Adipocyte (in vitro differentiated cells): Measurements from ENCODE around the gene KCNMA1.

Experiments
- DNase-seq: peaks from one replicate; pipeline ENCODE4 v3.0.0-alpha.2; 2015; ENCODE audit warnings: low read depth
- H3K27me3 ChIP-seq: replicated peaks from 2 replicates; pipeline ENCODE4 v1.7.0; 2013; ENCODE audit warnings: mild to moderate bottlenecking, low read length, moderate library complexity; ENCODE audit not compliant: control insufficient read depth, insufficient read depth
- H3K36me3 ChIP-seq: 2 replicates; pipeline ENCODE4 v1.7.0; 2013; ENCODE audit warnings: low read length, mild to moderate bottlenecking, moderate library complexity; ENCODE audit not compliant: control insufficient read depth, insufficient read depth, severe bottlenecking
- H3K4me1 ChIP-seq: 2 replicates; pipeline ENCODE4 v1.7.0; 2013; ENCODE audit warnings: mild to moderate bottlenecking, low read length, moderate library complexity; ENCODE audit not compliant: control insufficient read depth, insufficient read depth
- H3K4me3 ChIP-seq: 2 replicates; pipeline ENCODE4 v1.7.0; 2013; ENCODE audit warnings: mild to moderate bottlenecking, low read length, moderate library complexity
- H3K9ac ChIP-seq: 2 replicates; pipeline ENCODE4 v1.7.0; 2013; ENCODE audit warnings: mild to moderate bottlenecking, low read length, moderate library complexity
- H3K9me3 ChIP-seq: 2 replicates; pipeline ENCODE4 v1.7.0; 2013; ENCODE audit warnings: mild to moderate bottlenecking, low read length, moderate library complexity; ENCODE audit not compliant: control insufficient read depth

Gene KCNMA1

GRCh38 chr10:76911184-76911583 is 726.4 kb downstream of the KCNMA1 start:
- no peaks in the 10 kb centered on the region for H3K36me3 ChIP-seq
- H3K4me3 ChIP-seq, result no peak overlapping the region
- peak; percentile 10 for DNase-seq
- H3K4me1 ChIP-seq, result peaks cover 12% of the 10 kb centered on the region
- no peaks in the 10 kb centered on the region for H3K27me3 ChIP-seq
- no peaks in the 10 kb centered on the region for H3K9me3 ChIP-seq
- no peak overlapping the region for H3K9ac ChIP-seq

- H3K9ac ChIP-seq, result no peak overlapping the region
- DNase-seq, result no peak
- H3K36me3 ChIP-seq, result no peaks in the 10 kb centered on the region
- H3K27me3 ChIP-seq, result no peaks in the 10 kb centered on the region
- no peaks in the 10 kb centered on the region for H3K9me3 ChIP-seq
- peaks cover 12% of the 10 kb centered on the region for H3K4me1 ChIP-seq
- H3K4me3 ChIP-seq, result no peak overlapping the region
Observed at GRCh38 chr10:76910184-76910962, 727.2 kb downstream of the KCNMA1 start.

DNA sequence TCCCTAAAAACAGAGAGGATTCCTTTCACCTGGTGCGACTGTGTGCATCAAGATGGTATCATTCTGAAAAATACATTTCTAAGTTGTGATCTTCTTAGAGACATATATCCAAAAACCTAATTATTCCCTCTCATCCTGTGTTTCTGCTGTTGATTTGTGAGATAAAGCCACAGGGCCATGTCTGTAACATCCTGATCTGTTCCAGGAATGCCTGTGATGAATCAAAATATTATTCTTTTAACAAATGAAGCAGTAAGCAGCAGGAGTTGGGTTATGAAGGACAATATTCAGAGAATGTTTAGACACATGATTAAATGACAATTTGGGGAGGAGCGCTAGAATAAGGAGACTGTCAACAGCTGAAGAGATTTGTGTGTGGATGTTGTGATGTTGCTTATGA is 731.4 kb downstream of the KCNMA1 start:
- Histone ChIP-seq H3K4me1 (peaks cover 12% of the 10 kb centered on the region), H3K36me3 (no peaks in the 10 kb centered on the region), H3K4me3 (no peak overlapping the region), H3K9me3 (no peaks in the 10 kb centered on the region), H3K9ac (no peak overlapping the region), H3K27me3 (no peaks in the 10 kb centered on the region)
- DNase-seq, result no peak

GRCh38 chr10:76905251-76905650 is 732.4 kb downstream of the KCNMA1 start:
- DNase-seq, result no peak
- Histone ChIP-seq H3K9me3 (no peaks in the 10 kb centered on the region), H3K4me3 (no peak overlapping the region), H3K27me3 (no peaks in the 10 kb centered on the region), H3K9ac (no peak overlapping the region), H3K36me3 (no peaks in the 10 kb centered on the region), H3K4me1 (peaks cover 5% of the 10 kb centered on the region)

- H3K9me3 ChIP-seq, result no peaks in the 10 kb centered on the region
- no peak overlapping the region for H3K9ac ChIP-seq
- H3K4me1 ChIP-seq, result no peaks in the 10 kb centered on the region
Observed at GRCh38 chr10:76903387-76903945, 734.1 kb downstream of the KCNMA1 start.

GRCh38 chr10:76902949-76903348 is 734.7 kb downstream of the KCNMA1 start:
- no peaks in the 10 kb centered on the region for H3K9me3 ChIP-seq
- no peaks in the 10 kb centered on the region for H3K36me3 ChIP-seq
- no peak for DNase-seq
- no peaks in the 10 kb centered on the region for H3K27me3 ChIP-seq
- H3K4me3 ChIP-seq, result no peak overlapping the region
- no peak overlapping the region for H3K9ac ChIP-seq
- H3K4me1 ChIP-seq, result no peaks in the 10 kb centered on the region

More at GRCh38 chr10:76903387-76903945, 734.1 kb downstream of the KCNMA1 start:
- no peak for DNase-seq
- Histone ChIP-seq H3K27me3 (no peaks in the 10 kb centered on the region), H3K4me3 (no peak overlapping the region), H3K36me3 (no peaks in the 10 kb centered on the region)

DNA sequence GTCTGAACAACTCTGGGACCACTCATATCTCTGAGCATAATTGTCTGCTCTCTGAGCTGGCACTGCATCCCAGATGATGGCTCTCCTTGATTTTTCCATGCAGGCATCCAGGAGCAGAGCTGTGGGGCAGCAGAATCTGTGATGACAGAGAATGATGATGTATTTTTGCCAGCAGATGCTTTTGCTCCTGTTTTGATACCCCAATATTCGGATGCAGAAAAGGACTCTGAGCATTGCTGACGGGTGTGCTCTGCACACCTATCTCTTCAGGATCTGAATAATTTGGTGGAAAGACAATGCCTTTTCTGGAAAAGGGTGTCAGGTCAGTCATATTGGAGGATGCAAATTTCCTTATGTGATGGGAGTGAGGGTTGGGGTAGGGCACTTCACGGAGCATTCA is 735.9 kb downstream of the KCNMA1 start:
- Histone ChIP-seq H3K4me3 (no peak overlapping the region), H3K9ac (no peak overlapping the region), H3K27me3 (no peaks in the 10 kb centered on the region), H3K9me3 (no peaks in the 10 kb centered on the region), H3K4me1 (no peaks in the 10 kb centered on the region), H3K36me3 (no peaks in the 10 kb centered on the region)
- DNase-seq, result no peak

DNA sequence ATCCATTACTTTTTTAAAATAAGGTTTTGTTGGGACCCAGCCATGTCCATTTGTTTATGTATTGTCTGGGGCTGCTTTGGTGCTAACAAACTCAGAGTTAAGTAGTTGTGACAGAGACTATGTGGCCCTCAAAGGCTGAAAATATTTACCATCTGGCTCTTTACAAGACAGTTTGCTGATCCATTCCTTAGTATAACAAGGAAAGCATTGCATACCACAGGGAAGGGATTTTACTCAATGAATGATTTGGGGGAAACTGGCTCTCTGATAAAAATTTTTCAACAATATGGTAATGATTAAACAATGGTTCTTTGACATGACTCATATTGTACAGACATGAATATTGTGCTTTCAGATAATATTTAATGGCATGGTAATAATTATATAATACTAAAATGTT is 738.1 kb downstream of the KCNMA1 start:
- H3K4me1 ChIP-seq, result no peaks in the 10 kb centered on the region
- no peak overlapping the region for H3K4me3 ChIP-seq
- DNase-seq, result peak; percentile 70
- no peaks in the 10 kb centered on the region for H3K9me3 ChIP-seq
- H3K36me3 ChIP-seq, result no peaks in the 10 kb centered on the region
- no peak overlapping the region for H3K9ac ChIP-seq
- no peaks in the 10 kb centered on the region for H3K27me3 ChIP-seq

DNA sequence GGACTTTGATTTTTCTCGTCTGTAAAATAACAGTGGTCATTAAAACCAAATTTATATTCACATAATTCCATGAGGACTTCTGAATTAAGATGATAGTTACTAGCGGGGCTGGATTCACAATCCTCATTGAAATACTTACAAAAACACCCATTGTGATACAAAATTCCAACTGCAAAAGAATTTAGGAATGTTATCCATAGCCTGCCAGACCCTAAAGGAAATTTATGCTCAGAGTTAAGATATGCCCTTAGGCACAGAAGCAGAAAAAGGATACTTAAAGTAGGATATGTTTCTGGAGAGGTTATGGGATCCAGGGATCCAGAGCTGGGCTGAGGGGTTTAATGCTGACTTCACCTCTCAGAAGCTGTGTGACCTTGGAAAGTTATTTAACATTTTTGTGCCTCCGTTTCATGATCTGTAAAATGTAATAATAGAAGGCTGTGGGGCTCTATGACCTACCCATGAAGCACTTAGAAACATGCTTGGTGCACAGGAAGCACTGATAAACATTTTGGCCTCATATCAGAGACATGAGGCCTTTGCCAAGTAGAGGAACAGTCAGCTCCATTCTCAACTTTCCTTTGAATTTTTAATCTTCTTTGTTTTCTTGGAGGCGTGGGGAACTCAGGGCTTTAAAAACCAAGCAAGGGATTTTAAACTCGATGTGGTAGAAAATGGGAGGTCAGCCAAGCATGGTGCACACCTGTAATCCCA is 744.7 kb downstream of the KCNMA1 start:
- Histone ChIP-seq H3K9ac (no peak overlapping the region), H3K9me3 (no peaks in the 10 kb centered on the region), H3K27me3 (no peaks in the 10 kb centered on the region), H3K4me3 (no peak overlapping the region), H3K36me3 (no peaks in the 10 kb centered on the region), H3K4me1 (peaks cover 8% of the 10 kb centered on the region)
- DNase-seq, result no peak

GRCh38 chr10:76887223-76888010 is 750.2 kb downstream of the KCNMA1 start:
- H3K4me3 ChIP-seq, result no peak overlapping the region
- H3K4me1 ChIP-seq, result peaks cover 13% of the 10 kb centered on the region
- no peaks in the 10 kb centered on the region for H3K9me3 ChIP-seq
- no peak for DNase-seq
- no peaks in the 10 kb centered on the region for H3K27me3 ChIP-seq
- no peaks in the 10 kb centered on the region for H3K36me3 ChIP-seq
- no peak overlapping the region for H3K9ac ChIP-seq

- no peak for DNase-seq
- peak overlapping the region; percentile 10 for H3K4me3 ChIP-seq
- no peaks in the 10 kb centered on the region for H3K36me3 ChIP-seq
- no peaks in the 10 kb centered on the region for H3K9me3 ChIP-seq
- H3K27me3 ChIP-seq, result no peaks in the 10 kb centered on the region
- peaks cover 22% of the 10 kb centered on the region for H3K4me1 ChIP-seq
- H3K9ac ChIP-seq, result no peak overlapping the region
Observed at GRCh38 chr10:76885816-76886215, 751.8 kb downstream of the KCNMA1 start.
